Activated CD4-positive, alpha-beta T cell treated with anti-CD3 and anti-CD28 coated beads for 1 hour (primary cell): ENCODE results near the gene OTOP1.
"Not testable (repeated sequence)": the region's sequence is repeated elsewhere in the genome, so short reads cannot be mapped to it uniquely, and the experiment has no call there.

Experiments
- DNase-seq: peaks from one replicate; pipeline ENCODE4 v3.0.0-alpha.2; 2020

Gene OTOP1

DNA sequence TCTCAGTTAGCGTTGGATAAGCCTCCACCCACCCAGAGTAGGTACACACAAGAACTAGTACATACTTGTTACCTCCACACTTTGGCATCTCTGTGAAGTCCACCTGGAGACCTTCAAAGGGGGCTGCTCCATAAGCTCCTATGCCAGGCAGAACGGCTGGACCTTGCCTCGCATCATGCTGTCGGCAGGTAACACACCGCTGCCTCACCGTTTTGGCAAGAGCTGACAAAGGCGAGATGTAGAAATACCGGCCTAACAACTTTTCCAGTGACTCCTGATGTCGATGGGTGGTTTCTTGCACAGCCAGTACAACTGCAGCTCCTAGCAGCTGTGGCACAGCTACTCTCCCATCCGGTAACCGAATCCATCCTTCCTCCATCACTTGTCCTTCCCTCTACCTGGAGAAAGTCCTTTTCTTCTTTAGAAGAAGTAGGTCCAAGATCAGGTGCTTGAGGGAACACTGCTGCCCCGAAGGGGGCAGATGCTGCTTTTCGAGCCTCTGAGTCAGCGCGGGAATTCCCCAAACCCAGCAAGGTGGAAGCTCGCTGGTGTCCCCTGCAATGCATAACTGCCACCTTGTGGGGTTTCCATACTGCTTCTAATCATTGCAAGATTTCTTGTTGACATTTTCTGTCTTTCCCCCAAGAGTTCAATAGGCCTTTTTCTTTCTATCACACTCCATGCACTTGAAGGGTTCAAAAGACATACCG is 65.6 kb downstream of the OTOP1 start:
- DNase-seq, result not testable (repeated sequence)

- DNase-seq, result not testable (repeated sequence)
Measured at GRCh38 chr4:4145622-4146021, 81.1 kb downstream of the OTOP1 start.

GRCh38 chr4:4143376-4143775 is 83.4 kb downstream of the OTOP1 start:
- not testable (repeated sequence) for DNase-seq

GRCh38 chr4:4142679-4143078 is 84.0 kb downstream of the OTOP1 start:
- not testable (repeated sequence) for DNase-seq

DNA sequence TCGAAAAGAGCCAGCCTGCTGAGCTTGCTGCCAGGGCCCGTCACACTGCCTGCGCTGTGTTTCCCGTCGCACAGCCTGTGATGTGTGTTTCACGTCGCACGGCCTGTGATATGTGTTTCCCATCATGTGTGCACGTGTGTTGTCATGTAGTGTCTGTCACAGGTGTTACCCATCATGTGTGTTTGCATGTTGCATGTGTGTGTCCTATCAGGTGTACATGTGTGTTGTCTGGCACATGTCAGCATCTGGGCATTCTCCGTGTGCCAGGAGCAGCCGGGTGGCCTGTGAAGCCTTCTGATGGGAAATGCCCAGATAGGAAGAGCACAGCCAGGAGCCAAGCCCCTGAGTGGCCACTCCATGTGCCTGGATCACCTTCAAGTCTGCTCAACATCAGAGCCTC is 85.5 kb downstream of the OTOP1 start:
- not testable (repeated sequence) for DNase-seq
